K562 (cell line): Measurements from ENCODE around the gene AK5. TPM values are rescaled to one million over a fixed set of nuclear protein-coding genes. Genes with fewer than 3 reads are reported as not detected.

Experiments used
- ATAC-seq: fragments of 200-7000 bp; cut with Tn5 transposase; 3 replicates; pipeline ENCODE4 v1.9.1; 2020; ENCODE audit warnings: moderate library complexity
- BruUV-seq: library from RNA; stranded (reverse); fragments of 400-500 nt; replicated peaks from 2 replicates; lab custom pipeline; 2021; lab: Mats Ljungman, UMichigan
- CTCF ChIA-PET: fragments of 300-600 bp; formaldehyde crosslinking; extraction: SDS; loops from one replicate; lab custom pipeline; 2021; ENCODE audit warnings: low intra/inter-chr PET ratio; lab: Yijun Ruan, JAX
- POLR2A ChIA-PET: fragments of 300-600, 350-650 bp; sonication (Branson Sonifier 250); formaldehyde crosslinking; extraction: SDS; loops from one replicate; lab custom pipeline; 2021; ENCODE audit warnings: antibody characterized with exemption, inconsistent platforms; lab: Yijun Ruan, JAX
- DNase-seq, 4 experiments: peaks; one replicate each; pipeline versions ENCODE4 v3.0.0 to v3.0.0-alpha.2; 2011 to 2018; ENCODE audit warnings: low spot score in 3 of 4, mixed read lengths in 3 of 4; ENCODE audit errors: extremely low read depth in 1 of 4
- FAIRE-seq: peaks from 2 replicates; lab custom pipeline; 2011; peaks lifted over from hg19 to GRCh38; lab: Jason Lieb, UNC
- H2AFZ ChIP-seq: 2 replicates; pipeline ENCODE4 v1.6.0; 2011; ENCODE audit warnings: low read depth, low read length, control low read depth, inconsistent platforms
- H3K27ac ChIP-seq: fragments of 200-600 bp; 3 replicates; pipeline ENCODE4 v1.8.0; 2011; ENCODE audit warnings: low read depth, mild to moderate bottlenecking, control low read depth, inconsistent platforms, low read length, moderate library complexity, mixed read lengths; ENCODE audit errors: extremely low read depth
- H3K27me3 ChIP-seq, 2 experiments: fragments of 300-600 bp in 1 of 2; 2 replicates in 1 of 2; 3 replicates in 1 of 2; pipeline versions ENCODE4 v1.6.0 to v1.8.0; 2011; ENCODE audit warnings: inconsistent platforms in 2 of 2, low read length in 2 of 2, mild to moderate bottlenecking in 1 of 2, mixed read lengths in 1 of 2, moderate library complexity in 1 of 2; ENCODE audit not compliant: control insufficient read depth in 2 of 2, insufficient read depth in 2 of 2
- H3K36me3 ChIP-seq: fragments of 300-600 bp; 3 replicates; pipeline ENCODE4 v1.8.0; 2011; ENCODE audit warnings: mild to moderate bottlenecking, low read length, inconsistent platforms; ENCODE audit not compliant: control insufficient read depth, insufficient read depth
- H3K4me1 ChIP-seq, 2 experiments: fragments of 200-600 bp in 1 of 2; replicated peaks in 1 of 2; 2 replicates in 1 of 2; 3 replicates in 1 of 2; pipeline versions ENCODE4 v1.5.1 to v1.8.0; 2011; ENCODE audit warnings: inconsistent platforms in 2 of 2, low read length in 2 of 2, mild to moderate bottlenecking in 1 of 2, mixed read lengths in 1 of 2, moderate library complexity in 1 of 2; ENCODE audit not compliant: control insufficient read depth in 2 of 2, insufficient read depth in 2 of 2
- H3K4me2 ChIP-seq: 2 replicates; pipeline ENCODE4 v1.6.1; 2011; ENCODE audit warnings: low read length, control low read depth, inconsistent platforms, mixed read lengths; ENCODE audit not compliant: insufficient read depth
- H3K4me3 ChIP-seq: fragments of 200-600 bp; sonication (generic), shearing (Covaris generic); 2 replicates; pipeline ENCODE4 v1.5.1; 2016; ENCODE audit warnings: control low read depth, inconsistent platforms
- H3K79me2 ChIP-seq: fragments of 200-600 bp; 3 replicates; pipeline ENCODE4 v1.8.0; 2011; ENCODE audit warnings: low read length, inconsistent platforms; ENCODE audit not compliant: control insufficient read depth, insufficient read depth
- H3K9ac ChIP-seq, 2 experiments: 2 replicates each; pipeline versions ENCODE4 v1.6.0 to v1.6.1; 2011; ENCODE audit warnings: low read depth in 2 of 2, low read length in 2 of 2, control low read depth in 1 of 2, inconsistent platforms in 1 of 2, mild to moderate bottlenecking in 1 of 2, mixed read lengths in 1 of 2; ENCODE audit not compliant: insufficient read depth in 1 of 2
- H3K9me1 ChIP-seq: one replicate; pipeline ENCODE4 v1.6.0; 2011; ENCODE audit warnings: inconsistent platforms, mild to moderate bottlenecking, low read length, moderate library complexity; ENCODE audit not compliant: control insufficient read depth, insufficient read depth
- H3K9me3 ChIP-seq: replicated peaks from 2 replicates; pipeline ENCODE4 v1.5.1; 2011; ENCODE audit warnings: low read depth, low read length, inconsistent platforms; ENCODE audit not compliant: control insufficient read depth, insufficient read depth
- H4K20me1 ChIP-seq: replicated peaks from 2 replicates; pipeline ENCODE4 v1.6.1; 2011; ENCODE audit warnings: low read length, inconsistent platforms, mixed read lengths; ENCODE audit not compliant: control insufficient read depth, insufficient read depth
- AFF1 ChIP-seq, 2 experiments: fragments of 450-650 bp; IDR thresholded peaks; 2 replicates each; pipeline ENCODE4 v1.6.1; 2018; ENCODE audit warnings: mild to moderate bottlenecking in 2 of 2, low read depth in 1 of 2; ENCODE audit not compliant: partially characterized antibody in 2 of 2
- SPI1 ChIP-seq: IDR thresholded peaks from 2 replicates; pipeline ENCODE4 v1.6.1; 2011; ENCODE audit warnings: low read depth, low read length, control low read depth, borderline replicate concordance
- WGBS: fragments of 100-300 bp; shearing (Covaris generic); methylation state at CpG from one replicate; pipeline ENCODE4 v1.1.6; 2016; ENCODE audit warnings: low coverage, mixed read lengths; ENCODE audit not compliant: insufficient coverage; ENCODE audit errors: missing lambda C conversion rate; 5-methylcytosine and 5-hydroxymethylcytosine counted together
- in situ Hi-C: fragments of 300-500 bp; cut with MboI; formaldehyde crosslinking; loops from 4 replicates; pipeline ENCODE4 v1.15.0; 2018; ENCODE audit warnings: inconsistent platforms, mixed read lengths
- intact Hi-C: fragments of 100-400 bp; cut with micrococcal nuclease; formaldehyde crosslinking; loops from 2 replicates; pipeline ENCODE4 v1.14.2; 2022
- polyA plus RNA-seq, 8 experiments: library from polyadenylated mRNA; depleted of rRNA in 4 of 8; stranded (reverse) in 5 of 8; unstranded in 3 of 8; fragments of >200 nt; fragmentation: Nextera tagmentation in 2 of 8; fragmentation: Illumina TruSeq in 1 of 8; extraction: Ambion mirVana in 2 of 8; extraction: Trizol in 1 of 8; gene quantifications; 2 replicates each; pipeline versions ENCODE4 v1.2.1 to v1.2.3, GENCODE V29; 2011 to 2014; ENCODE audit warnings: inconsistent platforms in 1 of 8, missing spikeins in 1 of 8
- total RNA-seq, 7 experiments: library from RNA; depleted of rRNA in 6 of 7; stranded (reverse); fragments of >200 nt in 6 of 7; fragmentation: Illumina TruSeq in 2 of 7; extraction: Trizol in 2 of 7; gene quantifications; 2 replicates each; pipeline versions ENCODE4 v1.2.1 to v1.2.3, GENCODE V29; 2011 to 2021; ENCODE audit warnings: low replicate concordance in 1 of 7

The AK5 gene
- total and polyA plus RNA-seq, 9 of the 15 experiments (the other 6 are each of a cell fraction or from before 2014, with no cell fraction given): 0.06 TPM; not detected in 8

GRCh38 chr1:77308889-77309621 is 27.2 kb downstream of the AK5 start:
- no peak overlapping the region for H2AFZ ChIP-seq
- in situ Hi-C loops: no loop called here
- no peak; the same call in 2 of the 3 replicates for ATAC-seq
- H3K36me3 ChIP-seq: no peaks in the 10 kb centered on the region
- FAIRE-seq: no peak
- H3K79me2 ChIP-seq: no peaks in the 10 kb centered on the region
- ChIA-PET CTCF (no interaction called here), POLR2A (interaction anchor here (0.7 kb wide), 1 partner anchor 18 kb away, joined by 4 read pairs; no protein-coding TSS in a partner anchor)
- no peak overlapping the region for H3K4me2 ChIP-seq
- DNase-seq: no peak
- 7% methylated on average over 7 of the region's 8 CpGs for WGBS
- H3K4me3 ChIP-seq: no peak overlapping the region
- no peaks in the 10 kb centered on the region; a peak in 1 of 5 replicates for H3K4me1 ChIP-seq
- TF ChIP-seq AFF1 (IDR thresholded peaks at IDR 0.05; ENCODE audit: low read depth in 1 of 2, partially characterized antibody in 2 of 2) (no peak), SPI1 (peak; percentile 85)
- no peak overlapping the region for H3K9ac ChIP-seq
- intact Hi-C loops: no loop called here
- H3K27me3 ChIP-seq: no peaks in the 10 kb centered on the region
- BruUV-seq: no TSS peak
- H3K27ac ChIP-seq: no peak overlapping the region
- no peaks in the 10 kb centered on the region for H3K9me1 ChIP-seq
- H4K20me1 ChIP-seq: no peaks in the 10 kb centered on the region
- H3K9me3 ChIP-seq: no peaks in the 10 kb centered on the region
